Measurements from ENCODE around the gene PSMC3.

DNA sequence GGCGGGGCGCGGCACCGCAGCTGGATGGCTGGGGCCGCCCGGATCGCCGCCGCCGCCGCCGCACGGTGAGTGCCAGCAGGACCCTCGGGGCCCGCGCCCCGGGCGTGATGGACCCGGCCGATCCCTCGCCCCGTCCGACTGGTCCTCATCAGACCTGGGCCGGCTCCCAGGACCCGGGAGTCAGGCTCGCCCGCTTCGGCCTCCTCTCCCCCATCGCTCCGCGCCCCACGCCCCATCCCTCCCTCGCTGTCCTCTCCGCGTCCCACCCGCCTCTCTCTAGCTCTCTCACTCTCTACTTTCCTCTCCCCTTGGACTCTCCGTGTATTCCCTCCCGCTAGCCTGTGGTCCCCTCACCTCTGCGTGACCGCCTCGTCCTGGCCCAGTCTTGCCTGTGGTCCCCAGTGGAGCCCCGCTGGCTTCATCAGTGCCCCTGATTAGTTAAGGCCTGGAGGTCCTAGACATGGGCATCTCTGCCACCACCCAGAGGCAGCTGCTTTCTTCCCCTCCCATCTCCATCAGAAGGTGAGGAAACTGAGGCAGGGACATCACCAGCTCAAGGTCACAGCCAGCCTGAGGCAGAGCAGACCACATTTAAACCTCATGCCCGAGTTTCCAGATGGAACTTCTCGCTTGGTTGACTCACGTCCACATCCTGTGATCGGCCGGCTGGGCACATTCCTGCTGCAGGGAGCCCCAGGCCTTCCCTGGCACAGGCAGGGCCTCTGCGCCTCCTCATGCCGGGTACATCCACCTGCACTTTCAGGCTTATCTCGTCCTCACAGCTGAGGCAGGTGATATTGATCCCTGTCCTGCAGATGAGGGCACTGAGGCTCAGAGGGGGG, 17.4 kb downstream of the PSMC3 start:
- TF ChIP-seq CTCF (conservative IDR thresholded peaks at IDR 0.05) (no peak), ZFX (IDR thresholded peaks at IDR 0.05) (no peak)

Measured in C4-2B (cell line).